ENCODE measurements around the gene OR10G6.

DNA sequence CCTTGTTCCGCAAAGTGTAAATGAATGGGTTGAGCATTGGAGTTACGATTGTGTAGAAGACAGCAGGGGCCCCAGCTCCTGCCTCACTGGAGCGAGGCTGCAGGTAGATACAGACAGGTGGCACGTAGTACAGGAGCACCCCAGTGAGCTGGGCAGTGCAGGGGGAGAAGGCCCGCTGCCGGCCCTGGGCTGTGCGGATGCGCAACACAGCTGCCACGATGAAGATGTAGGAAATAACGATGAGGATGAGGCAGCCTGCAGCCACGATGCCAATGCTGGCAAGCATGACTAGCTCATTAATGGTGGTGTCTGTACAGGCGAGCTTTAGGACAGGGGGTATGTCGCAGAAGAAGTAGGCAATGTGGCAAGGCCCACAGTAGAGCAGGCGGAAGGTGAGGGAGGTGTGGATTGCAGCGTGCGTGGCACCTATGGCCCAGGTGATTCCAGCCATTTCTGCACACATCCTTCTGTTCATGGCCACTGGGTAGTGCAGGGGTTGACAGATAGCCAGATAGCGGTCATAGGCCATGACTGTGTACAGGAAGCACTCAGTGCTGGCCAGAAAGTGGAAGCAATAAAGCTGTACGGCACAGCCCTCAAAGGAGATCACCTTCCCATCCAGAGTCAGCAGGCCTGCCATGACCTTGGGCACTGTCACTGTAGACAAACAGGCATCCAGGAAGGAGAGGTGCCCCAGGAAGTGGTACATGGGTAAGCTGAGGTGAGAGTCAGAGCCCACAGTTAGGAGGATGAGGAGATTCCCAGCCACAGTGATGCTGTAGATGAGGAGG, 18.0 kb downstream of the OR10G6 start:
- TF ChIP-seq EP300 (IDR thresholded peaks at IDR 0.05) (no peak), CTCF (IDR thresholded peaks at IDR 0.05) (no peak)
